Measurements from ENCODE around the gene PTHLH. TPM values are rescaled to one million over a fixed set of nuclear protein-coding genes. Genes with fewer than 3 reads are reported as not detected.

Gene PTHLH
- total RNA-seq, 2 experiments from 2014 or later = not detected

DNA sequence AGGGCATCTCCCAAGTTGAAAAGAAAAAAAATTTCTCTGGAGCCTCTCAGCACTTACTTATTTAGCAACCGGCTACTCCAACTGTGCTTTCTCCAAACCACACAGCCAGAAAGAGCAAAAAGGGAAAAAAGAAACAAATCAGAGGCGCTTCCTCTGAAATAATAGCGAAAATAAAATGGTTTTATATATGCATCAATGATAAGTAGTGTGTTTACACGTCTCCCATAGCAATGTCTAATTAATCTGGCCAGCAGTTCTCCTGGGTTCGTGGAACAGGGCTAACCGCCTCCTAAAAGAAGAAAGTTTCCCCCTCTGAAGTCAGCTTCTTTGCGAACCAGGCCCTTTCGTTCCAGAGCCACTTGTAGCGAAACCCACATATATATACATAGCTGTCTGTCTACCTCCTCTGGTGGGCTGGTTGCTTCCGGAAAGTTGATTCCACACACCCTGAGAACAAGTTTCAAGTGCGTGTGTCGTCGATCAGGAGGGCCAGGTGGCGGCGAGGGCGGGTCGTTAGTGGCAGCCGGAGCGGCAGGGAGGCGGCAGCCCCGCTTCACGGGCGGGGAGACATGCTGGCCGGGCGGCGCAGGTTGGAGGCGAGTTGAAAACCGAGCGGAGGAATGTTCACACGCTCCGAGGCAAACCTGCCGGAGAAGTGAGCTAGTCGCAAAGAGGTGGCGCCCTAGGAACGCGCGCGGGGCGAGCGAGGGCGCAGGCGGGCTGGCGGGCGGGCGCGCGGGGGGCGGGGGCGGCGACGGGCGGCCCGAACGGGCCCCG, 2.7 kb downstream of the PTHLH start:
- ChIA-PET CTCF (interaction anchor here (0.6 to 1.2 kb wide), 2 partner anchors 41 to 1161 kb away, joined by 3 read pairs; no protein-coding TSS in a partner anchor), POLR2A (no interaction called here)
- peaks cover 87% of the 10 kb centered on the region for H3K27me3 Mint-ChIP-seq

GRCh38 chr12:27968972-27969623, 3.4 kb downstream of the PTHLH start:
- Mint-ChIP-seq H3K27me3 (peaks cover 84% of the 10 kb centered on the region), H3K27ac (no peak overlapping the region), H3K9me3 (no peaks in the 10 kb centered on the region), H3K4me1 (peaks cover 19% of the 10 kb centered on the region), H3K36me3 (ENCODE audit: low read depth) (no peaks in the 10 kb centered on the region), H3K4me3 (peak overlapping the region; percentile 61)
- ChIA-PET POLR2A (interaction anchor here (0.6 kb wide), 1 partner anchor 96 kb away, joined by 4 read pairs; no protein-coding TSS in a partner anchor), CTCF (interaction anchor here (0.6 to 1.2 kb wide), 2 partner anchors 42 to 1161 kb away, joined by 3 read pairs; no protein-coding TSS in a partner anchor)
- DNase-seq = no peak

More for the DNA sequence above, 2.7 kb downstream of the PTHLH start:
- H3K9me3 Mint-ChIP-seq = no peaks in the 10 kb centered on the region
- DNase-seq = peak; percentile 38
- H3K4me1 Mint-ChIP-seq = peaks cover 19% of the 10 kb centered on the region
- H3K36me3 Mint-ChIP-seq (ENCODE audit: low read depth) = no peaks in the 10 kb centered on the region
- peak overlapping the region; percentile 61 for H3K4me3 Mint-ChIP-seq
- no peak overlapping the region for H3K27ac Mint-ChIP-seq

DNA sequence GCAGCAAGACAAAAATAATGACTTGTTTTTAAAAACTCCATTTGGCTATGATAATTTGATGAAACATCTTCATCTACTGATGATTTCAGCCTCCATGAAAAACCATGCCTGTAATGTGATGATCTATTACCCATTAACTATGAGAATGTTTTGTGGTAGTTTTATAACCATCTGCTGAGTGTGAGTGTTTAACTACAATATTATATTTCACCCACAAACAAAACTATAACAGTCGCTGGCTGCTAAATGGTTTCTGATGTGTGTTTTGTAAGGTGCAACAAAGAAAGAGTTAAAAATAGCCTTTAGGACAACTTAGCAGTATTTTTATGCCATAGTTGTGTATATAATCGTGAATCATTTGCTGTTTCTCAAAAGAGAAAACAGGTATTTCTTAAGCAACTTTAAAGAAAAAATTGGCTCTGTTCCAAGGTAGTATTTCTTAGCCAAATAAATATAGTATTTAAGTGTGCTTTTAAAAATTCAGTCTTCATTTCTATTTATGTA, 4.9 kb downstream of the PTHLH start:
- POLR2A ChIA-PET = no interaction called here
- no peak overlapping the region for H3K4me3 Mint-ChIP-seq
- no peaks in the 10 kb centered on the region for H3K9me3 Mint-ChIP-seq
- DNase-seq = no peak
- CTCF ChIA-PET = no interaction called here
- H3K4me1 Mint-ChIP-seq = peaks cover 19% of the 10 kb centered on the region
- H3K27me3 Mint-ChIP-seq = peaks cover 82% of the 10 kb centered on the region
- no peak overlapping the region for H3K27ac Mint-ChIP-seq
- no peaks in the 10 kb centered on the region for H3K36me3 Mint-ChIP-seq (ENCODE audit: low read depth)

DNA sequence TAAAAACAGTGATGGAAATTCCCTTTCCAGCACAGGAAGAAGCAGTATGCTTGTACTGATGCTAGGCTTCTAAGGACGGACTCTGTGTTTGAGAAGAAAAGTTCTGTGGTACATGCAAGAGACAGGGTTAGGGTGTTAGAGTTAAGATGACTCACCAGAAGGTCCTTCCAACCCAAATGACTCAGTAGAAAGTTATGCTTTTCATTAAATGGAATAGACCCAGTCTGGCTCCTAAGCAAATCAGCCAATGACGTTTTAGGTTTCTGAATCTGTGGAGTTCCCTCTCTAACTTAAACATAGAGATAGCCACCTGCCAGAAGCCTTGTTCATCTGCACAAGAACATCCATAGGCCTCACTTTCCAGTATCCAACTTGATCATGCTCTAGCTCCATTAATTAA, 5.7 kb downstream of the PTHLH start:
- Mint-ChIP-seq H3K4me3 (no peak overlapping the region), H3K27me3 (peaks cover 76% of the 10 kb centered on the region), H3K27ac (no peak overlapping the region), H3K36me3 (ENCODE audit: low read depth) (no peaks in the 10 kb centered on the region), H3K9me3 (no peaks in the 10 kb centered on the region), H3K4me1 (peaks cover 19% of the 10 kb centered on the region)
- CTCF ChIA-PET = no interaction called here
- POLR2A ChIA-PET = no interaction called here
- DNase-seq = no peak

- no peaks in the 10 kb centered on the region for H3K9me3 Mint-ChIP-seq
- H3K27me3 Mint-ChIP-seq = peaks cover 67% of the 10 kb centered on the region
- H3K36me3 Mint-ChIP-seq (ENCODE audit: low read depth) = no peaks in the 10 kb centered on the region
- no peak for DNase-seq
- H3K27ac Mint-ChIP-seq = no peak overlapping the region
- ChIA-PET POLR2A (no interaction called here), CTCF (interaction anchor here (1.3 kb wide), 1 partner anchor 12 kb away, joined by 3 read pairs; no protein-coding TSS in a partner anchor)
- peaks cover 15% of the 10 kb centered on the region for H3K4me1 Mint-ChIP-seq
- no peak overlapping the region for H3K4me3 Mint-ChIP-seq
Observed at GRCh38 chr12:27965966-27966365, 6.6 kb downstream of the PTHLH start.

- Mint-ChIP-seq H3K36me3 (ENCODE audit: low read depth) (no peaks in the 10 kb centered on the region), H3K4me3 (no peak overlapping the region), H3K9me3 (no peaks in the 10 kb centered on the region), H3K4me1 (peaks cover 11% of the 10 kb centered on the region), H3K27ac (no peak overlapping the region), H3K27me3 (peaks cover 65% of the 10 kb centered on the region)
- no peak for DNase-seq
- POLR2A ChIA-PET = no interaction called here
- CTCF ChIA-PET = interaction anchor here (1.3 kb wide), 1 partner anchor 12 kb away, joined by 3 read pairs; no protein-coding TSS in a partner anchor
Observed at GRCh38 chr12:27965411-27965810, 7.1 kb downstream of the PTHLH start.

GRCh38 chr12:27964123-27964522, 8.4 kb downstream of the PTHLH start:
- H3K36me3 Mint-ChIP-seq (ENCODE audit: low read depth) = no peaks in the 10 kb centered on the region
- ChIA-PET POLR2A (no interaction called here), CTCF (no interaction called here)
- H3K4me1 Mint-ChIP-seq = peaks cover 3% of the 10 kb centered on the region
- no peak for DNase-seq
- H3K27me3 Mint-ChIP-seq = peaks cover 64% of the 10 kb centered on the region
- no peaks in the 10 kb centered on the region for H3K9me3 Mint-ChIP-seq
- H3K27ac Mint-ChIP-seq = no peak overlapping the region
- H3K4me3 Mint-ChIP-seq = no peak overlapping the region

- Mint-ChIP-seq H3K9me3 (no peaks in the 10 kb centered on the region), H3K36me3 (ENCODE audit: low read depth) (no peaks in the 10 kb centered on the region), H3K27me3 (peaks cover 56% of the 10 kb centered on the region), H3K27ac (no peak overlapping the region), H3K4me1 (no peaks in the 10 kb centered on the region), H3K4me3 (no peak overlapping the region)
- ChIA-PET POLR2A (no interaction called here), CTCF (no interaction called here)
- no peak for DNase-seq
Observed at GRCh38 chr12:27960821-27961220, 11.7 kb downstream of the PTHLH start.

- no peak overlapping the region for H3K27ac Mint-ChIP-seq
- H3K9me3 Mint-ChIP-seq = no peaks in the 10 kb centered on the region
- ChIA-PET CTCF (no interaction called here), POLR2A (no interaction called here)
- H3K4me3 Mint-ChIP-seq = no peak overlapping the region
- H3K4me1 Mint-ChIP-seq = no peaks in the 10 kb centered on the region
- no peaks in the 10 kb centered on the region for H3K36me3 Mint-ChIP-seq (ENCODE audit: low read depth)
- DNase-seq = no peak
- H3K27me3 Mint-ChIP-seq = peaks cover 47% of the 10 kb centered on the region
Observed at GRCh38 chr12:27958675-27959074, 13.9 kb downstream of the PTHLH start.

GRCh38 chr12:27957366-27957765, 15.2 kb downstream of the PTHLH start:
- POLR2A ChIA-PET = no interaction called here
- H3K27me3 Mint-ChIP-seq = peaks cover 41% of the 10 kb centered on the region

GRCh38 chr12:27953817-27954216, 18.7 kb downstream of the PTHLH start:
- H3K27me3 Mint-ChIP-seq = peaks cover 29% of the 10 kb centered on the region
- no peaks in the 10 kb centered on the region for H3K36me3 Mint-ChIP-seq (ENCODE audit: low read depth)
- H3K9me3 Mint-ChIP-seq = no peaks in the 10 kb centered on the region
- H3K4me3 Mint-ChIP-seq = no peak overlapping the region
- no peak for DNase-seq
- ChIA-PET CTCF (no interaction called here), POLR2A (no interaction called here)
- no peak overlapping the region for H3K27ac Mint-ChIP-seq
- no peaks in the 10 kb centered on the region for H3K4me1 Mint-ChIP-seq

More at GRCh38 chr12:27957366-27957765, 15.2 kb downstream of the PTHLH start:
- Mint-ChIP-seq H3K4me1 (no peaks in the 10 kb centered on the region), H3K4me3 (no peak overlapping the region), H3K27ac (no peak overlapping the region), H3K9me3 (no peaks in the 10 kb centered on the region), H3K36me3 (ENCODE audit: low read depth) (no peaks in the 10 kb centered on the region)
- no peak for DNase-seq
- CTCF ChIA-PET = interaction anchor here (0.7 kb wide), 1 partner anchor 687 kb away, joined by 5 read pairs; no protein-coding TSS in a partner anchor

- H3K27ac Mint-ChIP-seq = no peak overlapping the region
- no peaks in the 10 kb centered on the region for H3K4me1 Mint-ChIP-seq
- DNase-seq = no peak
- H3K4me3 Mint-ChIP-seq = no peak overlapping the region
- no peaks in the 10 kb centered on the region for H3K36me3 Mint-ChIP-seq (ENCODE audit: low read depth)
- CTCF ChIA-PET = no interaction called here
- POLR2A ChIA-PET = no interaction called here
- H3K27me3 Mint-ChIP-seq = peaks cover 24% of the 10 kb centered on the region
- no peaks in the 10 kb centered on the region for H3K9me3 Mint-ChIP-seq
Observed at GRCh38 chr12:27953348-27953747, 19.2 kb downstream of the PTHLH start.

- Mint-ChIP-seq H3K27ac (no peak overlapping the region), H3K4me3 (no peak overlapping the region), H3K27me3 (peaks cover 22% of the 10 kb centered on the region), H3K9me3 (no peaks in the 10 kb centered on the region), H3K36me3 (ENCODE audit: low read depth) (no peaks in the 10 kb centered on the region), H3K4me1 (no peaks in the 10 kb centered on the region)
- CTCF ChIA-PET = no interaction called here
- POLR2A ChIA-PET = no interaction called here
- no peak for DNase-seq
Observed at GRCh38 chr12:27952510-27952909, 20.0 kb downstream of the PTHLH start.
